Testis (tissue), 2 donors: ENCODE results near the gene GCNA.

ENCODE experiments used
- POLR2A ChIP-seq: fragments of 450-650 bp; IDR thresholded peaks from one replicate; pipeline ENCODE4 v1.6.1; 2017; ENCODE audit warnings: antibody characterized with exemption, mild to moderate bottlenecking, moderate library complexity
- TF ChIP-seq, protein P1 (sequence below), 3 experiments: fragments of 450-650 bp in 2 of 3; fragments of 200-600 bp in 1 of 3; sonication (generic) in 1 of 3; IDR thresholded peaks; one replicate each; pipeline ENCODE4 v1.5.1; 2016 to 2019; ENCODE audit warnings: antibody characterized with exemption in 3 of 3, mild to moderate bottlenecking in 2 of 3, moderate library complexity in 1 of 3

DNA sequence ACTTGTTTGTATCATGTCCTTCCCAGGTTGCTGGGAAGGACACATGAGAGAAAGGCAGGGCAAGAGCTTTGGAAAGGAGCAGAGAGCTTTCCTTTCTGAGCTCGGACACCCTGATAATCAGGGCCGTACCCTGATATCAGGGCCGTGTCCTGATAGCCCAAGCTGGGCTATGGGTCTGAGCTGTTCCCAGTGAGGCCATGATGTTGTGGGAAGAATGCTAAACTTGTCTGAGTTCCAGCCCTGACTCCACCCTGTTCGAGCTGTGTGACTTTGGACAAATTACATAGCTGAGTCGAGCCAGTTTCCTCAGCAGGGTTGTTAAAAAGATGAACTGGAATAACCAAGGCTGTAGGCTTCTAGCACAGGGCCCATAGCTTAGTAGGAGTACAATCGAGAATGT is 43.4 kb downstream of the GCNA start:
- TF ChIP-seq, protein P1, sequence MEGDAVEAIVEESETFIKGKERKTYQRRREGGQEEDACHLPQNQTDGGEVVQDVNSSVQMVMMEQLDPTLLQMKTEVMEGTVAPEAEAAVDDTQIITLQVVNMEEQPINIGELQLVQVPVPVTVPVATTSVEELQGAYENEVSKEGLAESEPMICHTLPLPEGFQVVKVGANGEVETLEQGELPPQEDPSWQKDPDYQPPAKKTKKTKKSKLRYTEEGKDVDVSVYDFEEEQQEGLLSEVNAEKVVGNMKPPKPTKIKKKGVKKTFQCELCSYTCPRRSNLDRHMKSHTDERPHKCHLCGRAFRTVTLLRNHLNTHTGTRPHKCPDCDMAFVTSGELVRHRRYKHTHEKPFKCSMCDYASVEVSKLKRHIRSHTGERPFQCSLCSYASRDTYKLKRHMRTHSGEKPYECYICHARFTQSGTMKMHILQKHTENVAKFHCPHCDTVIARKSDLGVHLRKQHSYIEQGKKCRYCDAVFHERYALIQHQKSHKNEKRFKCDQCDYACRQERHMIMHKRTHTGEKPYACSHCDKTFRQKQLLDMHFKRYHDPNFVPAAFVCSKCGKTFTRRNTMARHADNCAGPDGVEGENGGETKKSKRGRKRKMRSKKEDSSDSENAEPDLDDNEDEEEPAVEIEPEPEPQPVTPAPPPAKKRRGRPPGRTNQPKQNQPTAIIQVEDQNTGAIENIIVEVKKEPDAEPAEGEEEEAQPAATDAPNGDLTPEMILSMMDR (IDR thresholded peaks at IDR 0.05), result no peak
- TF ChIP-seq POLR2A, result no peak
